K562 (cell line): Measurements from ENCODE around the gene ATL3. TPM values are rescaled to one million over a fixed set of nuclear protein-coding genes. Genes with fewer than 3 reads are reported as not detected.

Source experiments
- CEBPG ChIP-seq, 3 experiments: fragments of 200-800 bp in 1 of 3; sonication (Bioruptor generic) in 1 of 3; sonication (generic) in 1 of 3; formaldehyde crosslinking in 1 of 3; IDR thresholded peaks in 2 of 3; conservative IDR thresholded peaks in 1 of 3; 2 replicates each; pipeline versions ENCODE4 v1.6.1 to v1.8.0; 2016 to 2022; ENCODE audit warnings: missing compliant biosample characterization in 2 of 3, missing genetic modification characterization in 2 of 3, mild to moderate bottlenecking in 1 of 3, missing genetic modification reagents in 1 of 3
- CREBBP ChIP-seq: IDR thresholded peaks from one replicate; pipeline ENCODE4 v1.6.1; 2012; ENCODE audit warnings: low read depth, mild to moderate bottlenecking, control low read depth, inconsistent platforms, low read length
- DACH1 ChIP-seq: fragments of 450-650 bp; IDR thresholded peaks from 2 replicates; pipeline ENCODE4 v1.6.1; 2018; ENCODE audit not compliant: partially characterized antibody
- EHMT2 ChIP-seq: fragments of 450-650 bp; IDR thresholded peaks from 2 replicates; pipeline ENCODE4 v1.6.1; 2018; ENCODE audit warnings: antibody characterized with exemption
- ESRRA ChIP-seq: fragments of 450-650 bp; IDR thresholded peaks from 2 replicates; pipeline ENCODE4 v1.6.1; 2014; ENCODE audit warnings: low read depth, mild to moderate bottlenecking, moderate library complexity, borderline replicate concordance
- L3MBTL2 ChIP-seq: fragments of 450-650 bp; IDR thresholded peaks from 2 replicates; pipeline ENCODE4 v1.6.1; 2016; ENCODE audit warnings: mild to moderate bottlenecking, moderate library complexity
- NFIC ChIP-seq: fragments of 450-650 bp; IDR thresholded peaks from 2 replicates; pipeline ENCODE4 v1.6.1; 2017; ENCODE audit warnings: mild to moderate bottlenecking, inconsistent platforms
- PPARD ChIP-seq: fragments of 250-450 bp; sonication (Bioruptor Pico); IDR thresholded peaks from 2 replicates; pipeline ENCODE4 v1.8.0; 2022; ENCODE audit warnings: inconsistent platforms, mild to moderate bottlenecking, moderate library complexity
- RREB1 ChIP-seq: fragments of 250-450 bp; sonication (Bioruptor Pico); IDR thresholded peaks from 2 replicates; pipeline ENCODE4 v1.4.0; 2020
- SMARCE1 ChIP-seq: fragments of 450-650 bp; IDR thresholded peaks from 2 replicates; pipeline ENCODE4 v1.7.1; 2016; ENCODE audit warnings: mild to moderate bottlenecking
- SMC3 ChIP-seq: conservative IDR thresholded peaks from 2 replicates; pipeline ENCODE4 v1.6.1; 2011; ENCODE audit warnings: low read depth, low read length, improper control_type of control experiment; ENCODE audit not compliant: insufficient read depth
- TEAD2 ChIP-seq: fragments of 450-650 bp; IDR thresholded peaks from 2 replicates; pipeline ENCODE4 v1.6.1; 2016; ENCODE audit warnings: missing genetic modification characterization, control low read depth, missing compliant biosample characterization
- TRIM24 ChIP-seq, 2 experiments: fragments of 450-650 bp; IDR thresholded peaks; 2 replicates each; pipeline ENCODE4 v1.6.1; 2016
- ZNF143 ChIP-seq: sonication (generic); formaldehyde crosslinking; IDR thresholded peaks from 2 replicates; pipeline ENCODE4 v1.9.0; 2022; ENCODE audit warnings: mild to moderate bottlenecking, missing genetic modification reagents
- ZNF24 ChIP-seq: fragments of 450-650 bp; IDR thresholded peaks from 2 replicates; pipeline ENCODE4 v1.6.1; 2016
- ZNF277 ChIP-seq: fragments of 250-450 bp; sonication (Bioruptor Pico); IDR thresholded peaks from 2 replicates; pipeline ENCODE4 v1.8.0; 2022; ENCODE audit warnings: inconsistent platforms, mild to moderate bottlenecking, moderate library complexity, borderline replicate concordance
- ZNF280B ChIP-seq: fragments of 250-450 bp; sonication (Bioruptor Pico); IDR thresholded peaks from 2 replicates; pipeline ENCODE4 v1.5.1; 2021; ENCODE audit warnings: mild to moderate bottlenecking
- ZNF668 ChIP-seq: fragments of 250-450 bp; sonication (Bioruptor Pico); IDR thresholded peaks from 2 replicates; pipeline ENCODE4 v1.8.0; 2022; ENCODE audit warnings: mild to moderate bottlenecking, inconsistent platforms
- polyA plus RNA-seq, 8 experiments: library from polyadenylated mRNA; depleted of rRNA in 4 of 8; stranded (reverse) in 5 of 8; unstranded in 3 of 8; fragments of >200 nt; fragmentation: Nextera tagmentation in 2 of 8; fragmentation: Illumina TruSeq in 1 of 8; extraction: Ambion mirVana in 2 of 8; extraction: Trizol in 1 of 8; gene quantifications; 2 replicates each; pipeline versions ENCODE4 v1.2.1 to v1.2.3, GENCODE V29; 2011 to 2014; ENCODE audit warnings: inconsistent platforms in 1 of 8, missing spikeins in 1 of 8
- total RNA-seq, 7 experiments: library from RNA; depleted of rRNA in 6 of 7; stranded (reverse); fragments of >200 nt in 6 of 7; fragmentation: Illumina TruSeq in 2 of 7; extraction: Trizol in 2 of 7; gene quantifications; 2 replicates each; pipeline versions ENCODE4 v1.2.1 to v1.2.3, GENCODE V29; 2011 to 2021; ENCODE audit warnings: low replicate concordance in 1 of 7
- TF ChIP-seq, protein P1 (sequence below): IDR thresholded peaks from 3 replicates; pipeline ENCODE4 v1.6.1; 2011; ENCODE audit warnings: borderline replicate concordance, mild to moderate bottlenecking; ENCODE audit not compliant: insufficient read length, insufficient read depth

The ATL3 gene
- total and polyA plus RNA-seq, 9 of the 15 experiments (the other 6 are each of a cell fraction or from before 2014, with no cell fraction given), result 18.2 to 39.8 (median 23.9) TPM

DNA sequence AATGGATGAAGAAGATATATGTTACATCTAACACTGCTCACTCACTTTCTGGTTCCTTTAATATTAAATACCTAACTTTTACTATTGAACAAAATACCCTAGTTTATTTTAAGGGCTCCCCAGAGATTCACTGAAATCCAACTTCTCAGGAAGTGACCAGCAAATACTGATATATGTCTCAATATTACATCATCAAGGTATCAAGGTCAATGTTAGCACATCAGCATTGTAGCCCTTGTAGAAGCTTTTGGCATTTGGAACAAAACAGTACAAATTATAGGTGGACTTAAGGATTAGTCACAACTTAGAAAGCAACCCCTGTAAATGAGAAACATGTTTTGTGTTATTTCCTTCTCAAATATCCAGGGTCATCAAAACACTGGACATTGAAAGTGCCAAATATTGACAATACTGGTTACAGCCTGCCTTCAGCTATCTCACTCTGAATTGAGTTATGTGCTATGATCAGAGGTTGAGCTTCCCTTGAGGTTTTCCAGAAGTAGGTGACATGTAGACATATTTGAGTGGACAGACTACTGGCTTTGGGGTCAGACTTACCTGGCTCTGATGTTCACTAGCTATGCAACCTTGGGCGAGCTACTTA, 1.9 kb upstream of the ATL3 start (continued):
- TF ChIP-seq, protein P1, sequence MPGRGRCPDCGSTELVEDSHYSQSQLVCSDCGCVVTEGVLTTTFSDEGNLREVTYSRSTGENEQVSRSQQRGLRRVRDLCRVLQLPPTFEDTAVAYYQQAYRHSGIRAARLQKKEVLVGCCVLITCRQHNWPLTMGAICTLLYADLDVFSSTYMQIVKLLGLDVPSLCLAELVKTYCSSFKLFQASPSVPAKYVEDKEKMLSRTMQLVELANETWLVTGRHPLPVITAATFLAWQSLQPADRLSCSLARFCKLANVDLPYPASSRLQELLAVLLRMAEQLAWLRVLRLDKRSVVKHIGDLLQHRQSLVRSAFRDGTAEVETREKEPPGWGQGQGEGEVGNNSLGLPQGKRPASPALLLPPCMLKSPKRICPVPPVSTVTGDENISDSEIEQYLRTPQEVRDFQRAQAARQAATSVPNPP, result no peak
- no peak for TF ChIP-seq PPARD
- no peak for TF ChIP-seq ZNF24
- no peak for TF ChIP-seq EHMT2
- TF ChIP-seq ZNF280B, result no peak
- TF ChIP-seq TRIM24 (IDR thresholded peaks at IDR 0.05), result 0 out of 4 replicates have a peak, but pooled peaks of 1 of the 2 experiments have one; percentile 39
- 0 out of 2 replicates have a peak, but pooled peaks have one; percentile 24 for TF ChIP-seq CEBPG (CRISPR knock-in tag; IDR thresholded peaks at IDR 0.05)
- TF ChIP-seq CEBPG (tag; conservative IDR thresholded peaks at IDR 0.05 in 1 of 2, IDR thresholded peaks at IDR 0.05 in 1 of 2), result peak; percentile 48 to 94; a peak in 3 of 4 replicates
- TF ChIP-seq SMARCE1, result no peak
- no peak for TF ChIP-seq RREB1 (CRISPR knock-in tag)
- TF ChIP-seq ZNF668, result no peak
- no peak for TF ChIP-seq ZNF143 (CRISPR knock-in tag)
- TF ChIP-seq DACH1, result no peak
- TF ChIP-seq ESRRA, result peak; percentile 47; the same call in 1 of the 2 replicates
- TF ChIP-seq ZNF277, result no peak
- 0 out of 2 replicates have a peak, but pooled peaks have one; percentile 39 for TF ChIP-seq L3MBTL2
- no peak for TF ChIP-seq NFIC
- no peak for TF ChIP-seq CREBBP
- TF ChIP-seq SMC3, result no peak
- TF ChIP-seq TEAD2 (tag), result no peak
